ENCODE results near the gene COG6. TPM values are rescaled to one million over a fixed set of nuclear protein-coding genes. Genes with fewer than 3 reads are reported as not detected.

COG6 gene
- total RNA-seq, 1 experiment from 2014 or later = 16.0 TPM

GRCh38 chr13:39787086-39787487, 131.6 kb downstream of the COG6 start:
- no peak overlapping the region for H3K27ac ChIP-seq (ENCODE audit: low read length)
- H2AFZ ChIP-seq (ENCODE audit: low read length) = no peak overlapping the region
- CTCF ChIA-PET = no interaction called here
- no peaks in the 10 kb centered on the region for H3K9me2 ChIP-seq (replicated peaks; ENCODE audit: low read length)
- H3K4me3 ChIP-seq (ENCODE audit: low read length) = no peak overlapping the region
- no TSS peak for BruUV-seq (replicated peaks)
- no peaks in the 10 kb centered on the region for H3K36me3 ChIP-seq (ENCODE audit: low read depth, low read length)
- intact Hi-C loops (cut with micrococcal nuclease) = no loop called here
- H3K4me2 ChIP-seq (ENCODE audit: low read length) = no peak overlapping the region
- POLR2A ChIA-PET (ENCODE audit: unreplicated experiment) = no interaction called here
- TF ChIP-seq EZH2phosphoT487 (IDR thresholded peaks at IDR 0.05; ENCODE audit: borderline replicate concordance, low read length) (no peak), EZH2 (IDR thresholded peaks at IDR 0.05; ENCODE audit: low read length, unreplicated experiment) (no peak)
- TF ChIP-seq, protein P1, sequence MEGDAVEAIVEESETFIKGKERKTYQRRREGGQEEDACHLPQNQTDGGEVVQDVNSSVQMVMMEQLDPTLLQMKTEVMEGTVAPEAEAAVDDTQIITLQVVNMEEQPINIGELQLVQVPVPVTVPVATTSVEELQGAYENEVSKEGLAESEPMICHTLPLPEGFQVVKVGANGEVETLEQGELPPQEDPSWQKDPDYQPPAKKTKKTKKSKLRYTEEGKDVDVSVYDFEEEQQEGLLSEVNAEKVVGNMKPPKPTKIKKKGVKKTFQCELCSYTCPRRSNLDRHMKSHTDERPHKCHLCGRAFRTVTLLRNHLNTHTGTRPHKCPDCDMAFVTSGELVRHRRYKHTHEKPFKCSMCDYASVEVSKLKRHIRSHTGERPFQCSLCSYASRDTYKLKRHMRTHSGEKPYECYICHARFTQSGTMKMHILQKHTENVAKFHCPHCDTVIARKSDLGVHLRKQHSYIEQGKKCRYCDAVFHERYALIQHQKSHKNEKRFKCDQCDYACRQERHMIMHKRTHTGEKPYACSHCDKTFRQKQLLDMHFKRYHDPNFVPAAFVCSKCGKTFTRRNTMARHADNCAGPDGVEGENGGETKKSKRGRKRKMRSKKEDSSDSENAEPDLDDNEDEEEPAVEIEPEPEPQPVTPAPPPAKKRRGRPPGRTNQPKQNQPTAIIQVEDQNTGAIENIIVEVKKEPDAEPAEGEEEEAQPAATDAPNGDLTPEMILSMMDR (conservative IDR thresholded peaks at IDR 0.05; ENCODE audit: low read depth, low read length) = no peak
- no peak overlapping the region for H3K9ac ChIP-seq (ENCODE audit: low read length)
- H3K9me3 ChIP-seq (ENCODE audit: low read length) = 0 out of 2 replicates have a peak, but pooled peaks cover 6% of the 10 kb centered on the region
- H3K4me1 ChIP-seq (ENCODE audit: insufficient read depth, low read length) = no peaks in the 10 kb centered on the region
- ATAC-seq (no peak), DNase-seq (no peak)
- no peaks in the 10 kb centered on the region for H3K79me2 ChIP-seq (ENCODE audit: low read length)
- no peaks in the 10 kb centered on the region for H3F3A ChIP-seq (ENCODE audit: low read length, unreplicated experiment)
- H3K27me3 ChIP-seq (ENCODE audit: low read length) = no peaks in the 10 kb centered on the region
- no peaks in the 10 kb centered on the region for H4K20me1 ChIP-seq (ENCODE audit: low read length)

GRCh38 chr13:39788102-39788501, 132.6 kb downstream of the COG6 start:
- no peak overlapping the region for H3K4me2 ChIP-seq (ENCODE audit: low read length)
- no peak for ATAC-seq
- no peaks in the 10 kb centered on the region for H3K9me2 ChIP-seq (replicated peaks; ENCODE audit: low read length)
- 0 out of 2 replicates have a peak, but pooled peaks cover 6% of the 10 kb centered on the region for H3K9me3 ChIP-seq (ENCODE audit: low read length)
- H3F3A ChIP-seq (ENCODE audit: low read length, unreplicated experiment) = no peaks in the 10 kb centered on the region
- no peak overlapping the region for H3K9ac ChIP-seq (ENCODE audit: low read length)
- intact Hi-C loops (cut with micrococcal nuclease) = no loop called here
- BruUV-seq (replicated peaks) = no TSS peak
- no peak overlapping the region for H2AFZ ChIP-seq (ENCODE audit: low read length)
- H3K4me3 ChIP-seq (ENCODE audit: low read length) = no peak overlapping the region
- CTCF ChIA-PET = no interaction called here
- H3K79me2 ChIP-seq (ENCODE audit: low read length) = no peaks in the 10 kb centered on the region
- no peaks in the 10 kb centered on the region for H3K36me3 ChIP-seq (ENCODE audit: low read depth, low read length)
- H3K27ac ChIP-seq (ENCODE audit: low read length) = no peak overlapping the region
- POLR2A ChIA-PET (ENCODE audit: unreplicated experiment) = no interaction called here
- H4K20me1 ChIP-seq (ENCODE audit: low read length) = no peaks in the 10 kb centered on the region
- DNase-seq = no peak
- H3K27me3 ChIP-seq (ENCODE audit: low read length) = no peaks in the 10 kb centered on the region
- no peaks in the 10 kb centered on the region for H3K4me1 ChIP-seq (ENCODE audit: insufficient read depth, low read length)
- TF ChIP-seq EZH2phosphoT487 (IDR thresholded peaks at IDR 0.05; ENCODE audit: borderline replicate concordance, low read length) (no peak), EZH2 (IDR thresholded peaks at IDR 0.05; ENCODE audit: low read length, unreplicated experiment) (no peak)
- TF ChIP-seq, protein P1 (conservative IDR thresholded peaks at IDR 0.05; ENCODE audit: low read depth, low read length) = no peak

- no peaks in the 10 kb centered on the region for H3K9me2 ChIP-seq (replicated peaks; ENCODE audit: low read length)
- intact Hi-C loops (cut with micrococcal nuclease) = no loop called here
- TF ChIP-seq EZH2phosphoT487 (IDR thresholded peaks at IDR 0.05; ENCODE audit: borderline replicate concordance, low read length) = no peak
- TF ChIP-seq, protein P1 (conservative IDR thresholded peaks at IDR 0.05; ENCODE audit: low read depth, low read length) = no peak
- TF ChIP-seq EZH2 (IDR thresholded peaks at IDR 0.05; ENCODE audit: low read length, unreplicated experiment) = no peak
- H3K36me3 ChIP-seq (ENCODE audit: low read depth, low read length) = no peaks in the 10 kb centered on the region
- no peaks in the 10 kb centered on the region for H3K4me1 ChIP-seq (ENCODE audit: insufficient read depth, low read length)
- 0 out of 2 replicates have a peak, but pooled peaks cover 6% of the 10 kb centered on the region for H3K9me3 ChIP-seq (ENCODE audit: low read length)
- no peak overlapping the region for H3K27ac ChIP-seq (ENCODE audit: low read length)
- no peak overlapping the region for H3K4me3 ChIP-seq (ENCODE audit: low read length)
- POLR2A ChIA-PET (ENCODE audit: unreplicated experiment) = no interaction called here
- CTCF ChIA-PET = no interaction called here
- H3K27me3 ChIP-seq (ENCODE audit: low read length) = no peaks in the 10 kb centered on the region
- DNase-seq (peak; percentile 10), ATAC-seq (no peak)
- no peaks in the 10 kb centered on the region for H4K20me1 ChIP-seq (ENCODE audit: low read length)
- H3K4me2 ChIP-seq (ENCODE audit: low read length) = no peak overlapping the region
- no TSS peak for BruUV-seq (replicated peaks)
- H3F3A ChIP-seq (ENCODE audit: low read length, unreplicated experiment) = no peaks in the 10 kb centered on the region
- H2AFZ ChIP-seq (ENCODE audit: low read length) = no peak overlapping the region
- H3K79me2 ChIP-seq (ENCODE audit: low read length) = no peaks in the 10 kb centered on the region
- H3K9ac ChIP-seq (ENCODE audit: low read length) = no peak overlapping the region
These were observed 134.0 kb downstream of the COG6 start for GRCh38 chr13:39789451-39789850.

Small RNA genes within 50 kb of the gene (microRNA-seq; reads per million reads assigned to microRNA genes)
- not detected for gene MIR4305 (ENCODE audit: unreplicated experiment)

Other genes with a start within 250 kb of the COG6 start
- gene LHFPL6, start 52.5 kb upstream of the COG6 start, total RNA-seq (2014; rRNA removed) = 7.8 TPM in 2 replicates